RWPE1 (cell line): ENCODE data around the gene BAG1.
A peak's percentile ranks its signal among the peaks of the same experiment; 100 is the strongest.

ENCODE experiments used
- CTCF ChIA-PET: fragments of 350-600 bp; sonication (Branson Sonifier 250); formaldehyde crosslinking; extraction: SDS; loops from one replicate; lab custom pipeline; 2021; lab: Yijun Ruan, JAX
- POLR2A ChIA-PET: fragments of 400-600 bp; formaldehyde crosslinking; extraction: SDS; loops from one replicate; lab custom pipeline; 2020; ENCODE audit warnings: antibody characterized with exemption; ENCODE audit not compliant: low non-redundant PET; lab: Yijun Ruan, JAX
- DNase-seq: peaks from one replicate; pipeline ENCODE4 v3.0.0; 2012; ENCODE audit warnings: low spot score
- H3K27ac ChIP-seq: fragments of 450-650 bp; 2 replicates; pipeline ENCODE4 v1.5.1; 2017
- TF ChIP-seq, protein P1 (sequence below): fragments of 450-650 bp; conservative IDR thresholded peaks from 2 replicates; pipeline ENCODE4 v1.5.1; 2017; ENCODE audit warnings: low read depth, mild to moderate bottlenecking

The BAG1 gene

DNA sequence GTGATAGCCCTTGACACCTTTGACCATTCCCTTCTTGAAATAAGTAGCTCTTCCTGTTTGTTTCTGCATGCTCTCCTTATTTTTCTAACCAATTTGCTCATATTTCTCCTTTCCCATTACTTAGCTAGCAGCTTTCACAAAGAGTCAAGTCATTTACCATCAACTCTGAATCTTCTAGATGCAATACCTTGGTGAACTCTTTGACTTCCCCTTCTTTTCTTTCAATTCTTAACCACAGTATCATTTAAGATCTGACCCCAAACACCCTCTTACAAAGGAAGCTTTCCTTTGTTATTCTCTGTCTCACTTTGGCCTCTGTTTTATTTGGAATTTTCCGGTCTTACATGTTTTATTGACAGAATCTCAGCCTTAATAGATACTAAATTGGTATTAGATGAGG, 39.9 kb upstream of the BAG1 start:
- H3K27ac ChIP-seq, result no peak overlapping the region
- POLR2A ChIA-PET, result no interaction called here
- no peak for DNase-seq
- TF ChIP-seq, protein P1, sequence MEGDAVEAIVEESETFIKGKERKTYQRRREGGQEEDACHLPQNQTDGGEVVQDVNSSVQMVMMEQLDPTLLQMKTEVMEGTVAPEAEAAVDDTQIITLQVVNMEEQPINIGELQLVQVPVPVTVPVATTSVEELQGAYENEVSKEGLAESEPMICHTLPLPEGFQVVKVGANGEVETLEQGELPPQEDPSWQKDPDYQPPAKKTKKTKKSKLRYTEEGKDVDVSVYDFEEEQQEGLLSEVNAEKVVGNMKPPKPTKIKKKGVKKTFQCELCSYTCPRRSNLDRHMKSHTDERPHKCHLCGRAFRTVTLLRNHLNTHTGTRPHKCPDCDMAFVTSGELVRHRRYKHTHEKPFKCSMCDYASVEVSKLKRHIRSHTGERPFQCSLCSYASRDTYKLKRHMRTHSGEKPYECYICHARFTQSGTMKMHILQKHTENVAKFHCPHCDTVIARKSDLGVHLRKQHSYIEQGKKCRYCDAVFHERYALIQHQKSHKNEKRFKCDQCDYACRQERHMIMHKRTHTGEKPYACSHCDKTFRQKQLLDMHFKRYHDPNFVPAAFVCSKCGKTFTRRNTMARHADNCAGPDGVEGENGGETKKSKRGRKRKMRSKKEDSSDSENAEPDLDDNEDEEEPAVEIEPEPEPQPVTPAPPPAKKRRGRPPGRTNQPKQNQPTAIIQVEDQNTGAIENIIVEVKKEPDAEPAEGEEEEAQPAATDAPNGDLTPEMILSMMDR, result no peak
- CTCF ChIA-PET, result no interaction called here

DNA sequence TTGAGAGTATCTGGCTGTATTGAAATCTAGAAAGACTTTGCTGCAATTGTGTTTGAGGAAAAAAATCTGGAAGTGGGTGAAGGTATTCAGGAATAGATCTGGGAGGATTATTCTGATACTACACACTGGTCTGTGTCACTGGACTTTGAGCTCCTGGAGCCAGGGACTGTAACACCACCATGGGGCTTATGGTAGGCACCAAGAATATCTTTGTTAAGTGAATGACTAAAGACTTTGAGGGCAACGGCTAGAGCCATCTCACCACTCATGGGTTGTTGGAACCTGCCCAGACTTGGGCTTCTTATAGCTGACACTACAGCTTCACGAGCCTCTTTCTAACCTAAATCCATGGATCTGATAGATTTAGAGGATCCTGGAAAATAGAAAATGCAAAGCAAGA, 36.0 kb upstream of the BAG1 start:
- no peak for DNase-seq
- no peak overlapping the region for H3K27ac ChIP-seq
- TF ChIP-seq, protein P1, result no peak
- ChIA-PET POLR2A (no interaction called here), CTCF (no interaction called here)

DNA sequence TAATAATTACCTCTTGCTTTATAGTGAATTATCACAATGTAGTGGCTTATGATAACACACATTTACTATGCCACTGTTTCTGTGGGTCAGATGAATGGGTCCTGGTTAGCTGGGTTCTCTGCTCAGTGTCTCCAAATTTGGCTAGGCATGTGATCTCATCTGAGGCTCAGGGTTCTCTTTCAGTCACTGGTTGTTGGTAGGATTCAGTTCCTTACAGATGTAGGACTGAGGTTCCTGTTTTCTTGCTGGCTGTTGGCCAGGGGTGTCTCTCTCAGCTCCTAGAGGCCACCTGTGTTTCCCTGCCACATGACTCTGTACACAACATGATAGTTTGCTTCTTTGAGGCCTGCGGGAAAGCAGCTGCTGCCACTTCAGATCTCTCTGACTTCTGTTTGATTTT, 32.9 kb upstream of the BAG1 start:
- no peak overlapping the region for H3K27ac ChIP-seq
- TF ChIP-seq, protein P1, result no peak
- DNase-seq, result no peak
- POLR2A ChIA-PET, result no interaction called here
- CTCF ChIA-PET, result interaction anchor here (0.7 kb wide), 2 partner anchors 91 to 346 kb away, joined by 3 read pairs; no protein-coding TSS in a partner anchor

DNA sequence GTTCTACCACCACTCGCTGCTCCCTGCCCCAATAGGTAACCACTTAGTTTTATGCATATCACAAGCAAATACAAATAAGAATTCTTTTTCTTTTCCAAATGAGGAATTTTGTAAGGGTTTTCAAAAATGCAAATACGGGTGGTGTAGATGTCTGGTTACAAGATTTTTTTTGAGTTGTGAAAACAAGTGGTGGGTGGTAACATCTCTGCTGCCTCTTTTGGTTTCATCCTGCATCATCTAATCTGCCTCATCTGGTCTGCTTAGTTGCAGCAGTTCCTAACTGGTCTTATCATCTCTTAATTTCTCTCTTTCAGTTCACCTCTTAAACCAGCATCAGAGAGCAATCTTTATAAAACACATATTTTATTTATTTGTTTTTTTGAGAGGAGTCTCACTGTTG, 31.1 kb upstream of the BAG1 start:
- ChIA-PET POLR2A (no interaction called here), CTCF (no interaction called here)
- peak overlapping the region; percentile 51 for H3K27ac ChIP-seq
- TF ChIP-seq, protein P1, result no peak
- no peak for DNase-seq

DNA sequence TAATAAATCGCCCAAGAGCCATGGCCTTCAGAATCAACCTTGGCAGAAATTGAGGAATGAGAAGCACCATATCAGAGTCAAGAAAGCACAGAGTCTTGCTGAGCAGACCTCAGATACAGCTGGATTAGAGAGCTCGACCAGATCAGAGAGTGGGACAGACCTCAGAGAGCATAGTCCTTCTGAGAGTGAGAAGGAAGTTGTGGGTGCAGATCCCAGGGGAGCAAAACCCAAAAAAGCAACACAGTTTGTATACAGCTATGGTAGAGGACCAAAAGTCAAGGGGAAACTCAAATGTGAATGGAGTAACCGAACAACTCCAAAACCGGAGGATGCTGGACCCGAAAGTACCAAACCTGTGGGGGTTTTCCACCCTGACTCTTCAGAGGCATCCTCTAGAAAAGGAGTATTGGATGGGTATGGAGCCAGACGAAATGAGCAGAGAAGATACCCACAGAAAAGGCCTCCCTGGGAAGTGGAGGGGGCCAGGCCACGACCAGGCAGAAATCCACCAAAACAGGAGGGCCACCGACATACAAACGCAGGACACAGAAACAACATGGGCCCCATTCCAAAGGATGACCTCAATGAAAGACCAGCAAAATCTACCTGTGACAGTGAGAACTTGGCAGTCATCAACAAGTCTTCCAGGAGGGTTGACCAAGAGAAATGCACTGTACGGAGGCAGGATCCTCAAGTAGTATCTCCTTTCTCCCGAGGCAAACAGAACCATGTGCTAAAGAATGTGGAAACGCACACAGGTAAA, 30.3 kb upstream of the BAG1 start:
- no peak overlapping the region for H3K27ac ChIP-seq

DNA sequence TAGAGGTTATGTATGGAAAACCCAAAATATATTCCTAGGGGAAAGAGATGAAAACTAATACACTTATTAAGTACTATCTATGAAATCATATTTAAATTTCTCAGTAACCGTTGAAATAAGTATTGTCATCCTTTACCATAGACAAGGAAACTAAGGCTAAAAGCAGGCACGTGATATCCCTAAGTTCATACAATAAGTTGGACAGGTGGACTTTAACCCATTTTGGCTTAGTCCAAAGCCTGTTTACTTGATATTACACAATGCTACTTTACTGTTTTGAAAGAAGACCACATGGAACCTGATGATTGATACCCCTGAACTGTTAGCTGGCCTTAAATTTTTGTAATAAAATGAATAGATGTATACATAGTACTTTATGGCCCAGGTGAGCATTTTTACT, 29.3 kb upstream of the BAG1 start:
- H3K27ac ChIP-seq, result no peak overlapping the region
- no peak for DNase-seq
- ChIA-PET POLR2A (no interaction called here), CTCF (no interaction called here)
- TF ChIP-seq, protein P1, result no peak

More for the DNA sequence above, 30.3 kb upstream of the BAG1 start:
- no peak for DNase-seq
- POLR2A ChIA-PET, result no interaction called here
- CTCF ChIA-PET, result no interaction called here
- TF ChIP-seq, protein P1, result no peak
